Stimulated activated effector memory CD8-positive, alpha-beta T cell treated with anti-CD3 and anti-CD28 coated beads, Interleukin-12 subunit alpha, Interleukin-12 subunit beta, amount 100 ng/mL, for 72 hours (primary cell): ENCODE results near the gene SLC30A5.
"Not testable (repeated sequence)": the region's sequence is repeated elsewhere in the genome, so short reads cannot be mapped to it uniquely, and the experiment has no call there.

Experiments
- ATAC-seq: fragments of 150-1000 bp; cut with Tn5 transposase; 2 replicates; pipeline ENCODE4 v1.10.0; 2021
- DNase-seq, 2 donors: peaks; one replicate each; pipeline ENCODE4 v3.0.0; 2021 to 2022; ENCODE audit warnings: low spot score in 2 of 2
- H3K27ac Mint-ChIP-seq: one replicate; pipeline ENCODE4 v1.8.0; 2022; ENCODE audit warnings: mild to moderate bottlenecking, mixed read lengths
- H3K36me3 Mint-ChIP-seq: one replicate; pipeline ENCODE4 v1.8.0; 2022; ENCODE audit warnings: mild to moderate bottlenecking, mixed read lengths
- H3K4me1 Mint-ChIP-seq: one replicate; pipeline ENCODE4 v1.8.0; 2022; ENCODE audit warnings: mixed read lengths
- H3K4me3 Mint-ChIP-seq: one replicate; pipeline ENCODE4 v1.8.0; 2022; ENCODE audit warnings: mild to moderate bottlenecking, mixed read lengths
- H3K9me3 Mint-ChIP-seq: one replicate; pipeline ENCODE4 v1.8.0; 2022; ENCODE audit warnings: mixed read lengths

The SLC30A5 gene

GRCh38 chr5:69093771-69094482, at the start of gene SLC30A5:
TSS of gene SLC30A5 (plus strand) at chr5:69094014. CDS start at chr5:69094256, 242 bp downstream.
- peaks cover 39% of the 10 kb centered on the region for H3K36me3 Mint-ChIP-seq
- H3K27ac Mint-ChIP-seq = peak within 1 kb of the TSS; percentile 94

GRCh38 chr5:69045213-69045612, 48.6 kb upstream of the SLC30A5 start:
- not testable (repeated sequence) for H3K36me3 Mint-ChIP-seq, H3K27ac Mint-ChIP-seq, ATAC-seq, H3K4me3 Mint-ChIP-seq, H3K9me3 Mint-ChIP-seq, H3K4me1 Mint-ChIP-seq, DNase-seq

More at GRCh38 chr5:69093771-69094482, at the start of gene SLC30A5:
- ATAC-seq (peak; percentile 99), DNase-seq (peak; percentile 81 to 98)
- no peaks in the 10 kb centered on the region for H3K9me3 Mint-ChIP-seq
- H3K4me3 Mint-ChIP-seq = peak within 1 kb of the TSS; percentile 83
- peaks cover 10% of the 10 kb centered on the region for H3K4me1 Mint-ChIP-seq

- no peak overlapping the region for H3K27ac Mint-ChIP-seq
- no peaks in the 10 kb centered on the region for H3K36me3 Mint-ChIP-seq
- no peaks in the 10 kb centered on the region for H3K4me1 Mint-ChIP-seq
- ATAC-seq (no peak), DNase-seq (no peak)
- H3K9me3 Mint-ChIP-seq = no peaks in the 10 kb centered on the region
- no peak overlapping the region for H3K4me3 Mint-ChIP-seq
These were observed 47.3 kb upstream of the SLC30A5 start for GRCh38 chr5:69046375-69046957.

GRCh38 chr5:69048230-69048629, 45.6 kb upstream of the SLC30A5 start:
- H3K36me3 Mint-ChIP-seq = no peaks in the 10 kb centered on the region
- H3K4me1 Mint-ChIP-seq = no peaks in the 10 kb centered on the region
- no peak for DNase-seq
- peak; percentile 57 for ATAC-seq
- H3K27ac Mint-ChIP-seq = no peak overlapping the region
- H3K9me3 Mint-ChIP-seq = no peaks in the 10 kb centered on the region
- H3K4me3 Mint-ChIP-seq = no peak overlapping the region

GRCh38 chr5:69049151-69049550, 44.7 kb upstream of the SLC30A5 start:
- Mint-ChIP-seq H3K4me3 (no peak overlapping the region), H3K27ac (no peak overlapping the region), H3K36me3 (no peaks in the 10 kb centered on the region), H3K9me3 (no peaks in the 10 kb centered on the region), H3K4me1 (no peaks in the 10 kb centered on the region)
- DNase-seq (no peak), ATAC-seq (no peak)

- no peaks in the 10 kb centered on the region for H3K36me3 Mint-ChIP-seq
- no peak overlapping the region for H3K27ac Mint-ChIP-seq
- ATAC-seq = no peak
- no peak overlapping the region for H3K4me3 Mint-ChIP-seq
- no peak for DNase-seq
- no peaks in the 10 kb centered on the region for H3K9me3 Mint-ChIP-seq
- H3K4me1 Mint-ChIP-seq = no peaks in the 10 kb centered on the region
These were observed 44.0 kb upstream of the SLC30A5 start for GRCh38 chr5:69049796-69050195.

- no peak for ATAC-seq
- Mint-ChIP-seq H3K9me3 (no peaks in the 10 kb centered on the region), H3K36me3 (no peaks in the 10 kb centered on the region), H3K4me3 (no peak overlapping the region), H3K4me1 (no peaks in the 10 kb centered on the region), H3K27ac (no peak overlapping the region)
- no peak for DNase-seq
These were observed 43.6 kb upstream of the SLC30A5 start for GRCh38 chr5:69050214-69050613.

- H3K27ac Mint-ChIP-seq = no peak overlapping the region
- H3K9me3 Mint-ChIP-seq = no peaks in the 10 kb centered on the region
- DNase-seq (no peak), ATAC-seq (no peak)
- H3K4me3 Mint-ChIP-seq = no peak overlapping the region
- H3K36me3 Mint-ChIP-seq = no peaks in the 10 kb centered on the region
- no peaks in the 10 kb centered on the region for H3K4me1 Mint-ChIP-seq
These were observed 41.6 kb upstream of the SLC30A5 start for GRCh38 chr5:69052181-69052580.

GRCh38 chr5:69074664-69075521, 18.9 kb upstream of the SLC30A5 start:
- DNase-seq (no peak), ATAC-seq (peak; percentile 19)
- Mint-ChIP-seq H3K4me3 (no peak overlapping the region), H3K36me3 (no peaks in the 10 kb centered on the region), H3K9me3 (no peaks in the 10 kb centered on the region), H3K4me1 (no peaks in the 10 kb centered on the region), H3K27ac (no peak overlapping the region)

- Mint-ChIP-seq H3K4me1 (no peaks in the 10 kb centered on the region), H3K9me3 (no peaks in the 10 kb centered on the region), H3K4me3 (no peak overlapping the region), H3K36me3 (no peaks in the 10 kb centered on the region), H3K27ac (no peak overlapping the region)
- peak; percentile 36 for ATAC-seq
- DNase-seq = no peak
These were observed 18.2 kb upstream of the SLC30A5 start for GRCh38 chr5:69075522-69076179.

GRCh38 chr5:69078921-69079540, 14.8 kb upstream of the SLC30A5 start:
- Mint-ChIP-seq H3K36me3 (no peaks in the 10 kb centered on the region), H3K4me1 (no peaks in the 10 kb centered on the region), H3K9me3 (no peaks in the 10 kb centered on the region), H3K4me3 (no peak overlapping the region), H3K27ac (no peak overlapping the region)
- no peak for ATAC-seq
- DNase-seq = no peak

- Mint-ChIP-seq H3K4me3 (no peak overlapping the region), H3K36me3 (no peaks in the 10 kb centered on the region), H3K9me3 (no peaks in the 10 kb centered on the region), H3K27ac (no peak overlapping the region), H3K4me1 (no peaks in the 10 kb centered on the region)
- DNase-seq = no peak
- no peak for ATAC-seq
These were observed 14.3 kb upstream of the SLC30A5 start for GRCh38 chr5:69079556-69079955.

GRCh38 chr5:69083412-69083811, 10.4 kb upstream of the SLC30A5 start:
- DNase-seq = no peak
- ATAC-seq = no peak
- Mint-ChIP-seq H3K9me3 (no peaks in the 10 kb centered on the region), H3K36me3 (no peaks in the 10 kb centered on the region), H3K4me3 (no peak overlapping the region), H3K27ac (no peak overlapping the region), H3K4me1 (no peaks in the 10 kb centered on the region)

GRCh38 chr5:69084195-69084594, 9.6 kb upstream of the SLC30A5 start:
- H3K4me1 Mint-ChIP-seq = no peaks in the 10 kb centered on the region
- DNase-seq (no peak), ATAC-seq (no peak)

GRCh38 chr5:69084903-69085302, 8.9 kb upstream of the SLC30A5 start:
- Mint-ChIP-seq H3K4me1 (no peaks in the 10 kb centered on the region), H3K4me3 (no peak overlapping the region), H3K9me3 (no peaks in the 10 kb centered on the region), H3K27ac (no peak overlapping the region), H3K36me3 (no peaks in the 10 kb centered on the region)
- DNase-seq (no peak), ATAC-seq (no peak)

More at GRCh38 chr5:69084195-69084594, 9.6 kb upstream of the SLC30A5 start:
- no peak overlapping the region for H3K27ac Mint-ChIP-seq
- H3K4me3 Mint-ChIP-seq = no peak overlapping the region
- no peaks in the 10 kb centered on the region for H3K9me3 Mint-ChIP-seq
- no peaks in the 10 kb centered on the region for H3K36me3 Mint-ChIP-seq
